ENCODE data around the gene DENND11. TPM values are rescaled to one million over a fixed set of nuclear protein-coding genes. Genes with fewer than 3 reads are reported as not detected.
"Not testable (repeated sequence)": the region's sequence is repeated elsewhere in the genome, so short reads cannot be mapped to it uniquely, and the experiment has no call there.

Gene DENND11
- total RNA-seq, 1 experiment from 2014 or later, result 17.0 TPM

GRCh38 chr7:141699860-141700259, 2.1 kb downstream of the DENND11 start:
- no peak overlapping the region for H3K4me3 ChIP-seq
- H3K36me3 ChIP-seq, result no peaks in the 10 kb centered on the region
- DNase-seq, result no peak
- H3K27ac ChIP-seq, result no peak overlapping the region
- H3K4me1 ChIP-seq, result peaks cover 14% of the 10 kb centered on the region
- no peaks in the 10 kb centered on the region for H3K9me3 ChIP-seq (replicated peaks)
- H3K27me3 ChIP-seq, result peaks cover 7% of the 10 kb centered on the region; the same call in 1 of the 2 replicates

- Histone ChIP-seq H3K4me1 (peaks cover 14% of the 10 kb centered on the region), H3K27me3 (0 out of 2 replicates have a peak, but pooled peaks cover 3% of the 10 kb centered on the region), H3K9me3 (replicated peaks) (no peaks in the 10 kb centered on the region), H3K4me3 (no peak overlapping the region), H3K27ac (no peak overlapping the region), H3K36me3 (no peaks in the 10 kb centered on the region)
- DNase-seq, result peak in 1 of 2 experiments; percentile 16
These were observed 3.5 kb downstream of the DENND11 start for GRCh38 chr7:141698247-141699015.

- no peak overlapping the region for H3K4me3 ChIP-seq
- no peak overlapping the region for H3K27ac ChIP-seq
- H3K9me3 ChIP-seq (replicated peaks), result no peaks in the 10 kb centered on the region
- DNase-seq, result peak; percentile 28 to 55
- H3K36me3 ChIP-seq, result no peaks in the 10 kb centered on the region
- H3K27me3 ChIP-seq, result no peaks in the 10 kb centered on the region
- H3K4me1 ChIP-seq, result peaks cover 14% of the 10 kb centered on the region
These were observed 4.6 kb downstream of the DENND11 start for GRCh38 chr7:141697211-141697871.

GRCh38 chr7:141696348-141696747, 5.6 kb downstream of the DENND11 start:
- H3K36me3 ChIP-seq, result no peaks in the 10 kb centered on the region
- no peaks in the 10 kb centered on the region for H3K27me3 ChIP-seq
- DNase-seq, result no peak
- no peak overlapping the region for H3K4me3 ChIP-seq
- H3K27ac ChIP-seq, result no peak overlapping the region
- peaks cover 14% of the 10 kb centered on the region for H3K4me1 ChIP-seq
- no peaks in the 10 kb centered on the region for H3K9me3 ChIP-seq (replicated peaks)

- H3K9me3 ChIP-seq (replicated peaks), result no peaks in the 10 kb centered on the region
- H3K4me1 ChIP-seq, result peaks cover 14% of the 10 kb centered on the region
- no peak for DNase-seq
- no peaks in the 10 kb centered on the region for H3K27me3 ChIP-seq
- no peak overlapping the region for H3K4me3 ChIP-seq
- no peak overlapping the region for H3K27ac ChIP-seq
- H3K36me3 ChIP-seq, result no peaks in the 10 kb centered on the region
These were observed 6.1 kb downstream of the DENND11 start for GRCh38 chr7:141695803-141696289.

- no peak for DNase-seq
- Histone ChIP-seq H3K4me1 (peaks cover 14% of the 10 kb centered on the region), H3K9me3 (replicated peaks) (no peaks in the 10 kb centered on the region), H3K27ac (no peak overlapping the region), H3K27me3 (no peaks in the 10 kb centered on the region), H3K36me3 (no peaks in the 10 kb centered on the region), H3K4me3 (no peak overlapping the region)
These were observed 8.9 kb downstream of the DENND11 start for GRCh38 chr7:141693082-141693481.

- no peak overlapping the region for H3K4me3 ChIP-seq
- H3K27me3 ChIP-seq, result no peaks in the 10 kb centered on the region
- H3K9me3 ChIP-seq (replicated peaks), result no peaks in the 10 kb centered on the region
- peaks cover 5% of the 10 kb centered on the region for H3K4me1 ChIP-seq
- DNase-seq, result no peak
- H3K36me3 ChIP-seq, result no peaks in the 10 kb centered on the region
- H3K27ac ChIP-seq, result no peak overlapping the region
These were observed 10.0 kb downstream of the DENND11 start for GRCh38 chr7:141691961-141692360.

- Histone ChIP-seq H3K27me3 (no peaks in the 10 kb centered on the region), H3K36me3 (no peaks in the 10 kb centered on the region), H3K4me1 (peaks cover under 1% of the 10 kb centered on the region; the same call in 1 of the 2 replicates), H3K4me3 (no peak overlapping the region), H3K9me3 (replicated peaks) (no peaks in the 10 kb centered on the region), H3K27ac (no peak overlapping the region)
- no peak for DNase-seq
These were observed 10.4 kb downstream of the DENND11 start for GRCh38 chr7:141691540-141691939.

GRCh38 chr7:141689072-141689825, 12.7 kb downstream of the DENND11 start:
- not testable (repeated sequence) for H3K4me1 ChIP-seq; H3K27ac ChIP-seq; H3K4me3 ChIP-seq; H3K27me3 ChIP-seq; DNase-seq; H3K9me3 ChIP-seq (replicated peaks); H3K36me3 ChIP-seq

- Histone ChIP-seq H3K4me3 (no peak overlapping the region), H3K27ac (no peak overlapping the region), H3K4me1 (no peaks in the 10 kb centered on the region), H3K36me3 (no peaks in the 10 kb centered on the region; the same call in 1 of the 2 replicates), H3K9me3 (replicated peaks) (no peaks in the 10 kb centered on the region), H3K27me3 (no peaks in the 10 kb centered on the region)
- DNase-seq, result no peak
These were observed 13.9 kb downstream of the DENND11 start for GRCh38 chr7:141688043-141688442.

- Histone ChIP-seq H3K9me3 (replicated peaks) (no peaks in the 10 kb centered on the region), H3K27me3 (no peaks in the 10 kb centered on the region), H3K27ac (no peak overlapping the region), H3K4me3 (no peak overlapping the region), H3K4me1 (no peaks in the 10 kb centered on the region), H3K36me3 (no peaks in the 10 kb centered on the region; the same call in 1 of the 2 replicates)
- DNase-seq, result no peak
These were observed 15.3 kb downstream of the DENND11 start for GRCh38 chr7:141686670-141687069.

GRCh38 chr7:141686074-141686473, 15.9 kb downstream of the DENND11 start:
- H3K4me3 ChIP-seq, result no peak overlapping the region
- DNase-seq, result no peak
- no peaks in the 10 kb centered on the region for H3K4me1 ChIP-seq
- H3K9me3 ChIP-seq (replicated peaks), result no peaks in the 10 kb centered on the region
- H3K27ac ChIP-seq, result no peak overlapping the region
- H3K36me3 ChIP-seq, result no peaks in the 10 kb centered on the region; the same call in 1 of the 2 replicates
- no peaks in the 10 kb centered on the region for H3K27me3 ChIP-seq

GRCh38 chr7:141685285-141686023, 16.5 kb downstream of the DENND11 start:
- no peaks in the 10 kb centered on the region for H3K4me1 ChIP-seq
- H3K27me3 ChIP-seq, result no peaks in the 10 kb centered on the region
- H3K9me3 ChIP-seq (replicated peaks), result no peaks in the 10 kb centered on the region
- no peaks in the 10 kb centered on the region; the same call in 1 of the 2 replicates for H3K36me3 ChIP-seq
- H3K4me3 ChIP-seq, result no peak overlapping the region
- DNase-seq, result no peak
- no peak overlapping the region for H3K27ac ChIP-seq

- no peak overlapping the region for H3K27ac ChIP-seq
- H3K36me3 ChIP-seq, result no peaks in the 10 kb centered on the region
- no peaks in the 10 kb centered on the region for H3K4me1 ChIP-seq
- H3K9me3 ChIP-seq (replicated peaks), result no peaks in the 10 kb centered on the region
- no peak for DNase-seq
- H3K4me3 ChIP-seq, result no peak overlapping the region
- H3K27me3 ChIP-seq, result no peaks in the 10 kb centered on the region
These were observed 23.0 kb downstream of the DENND11 start for GRCh38 chr7:141679014-141679413.
